ENCODE measurements around the gene TMEM108.

- TF ChIP-seq POLR2AphosphoS5 (IDR thresholded peaks at IDR 0.05; ENCODE audit: borderline replicate concordance, low read depth, low read length) (no peak), EZH2 (IDR thresholded peaks at IDR 0.05) (no peak), FOXP2 (optimal IDR thresholded peaks at IDR 0.05; ENCODE audit: control extremely low read depth, extremely low read length, insufficient read depth) (no peak)
Observed at GRCh38 chr3:133393204-133393603, 355.0 kb downstream of the TMEM108 start.
